H1 (cell line): Measurements from ENCODE around the gene WWC1.

ENCODE experiments used
- EZH2 ChIP-seq: fragments of 200-600 bp; sonication (generic); IDR thresholded peaks from 2 replicates; pipeline ENCODE4 v1.7.1; 2012; ENCODE audit warnings: low read depth, mild to moderate bottlenecking, moderate library complexity, low read length, inconsistent platforms; ENCODE audit not compliant: severe bottlenecking
- GABPA ChIP-seq: IDR thresholded peaks from 2 replicates; pipeline ENCODE4 v1.6.1; 2011; ENCODE audit warnings: mild to moderate bottlenecking, low read length, moderate library complexity, borderline replicate concordance; ENCODE audit not compliant: insufficient read depth
- NRF1 ChIP-seq: IDR thresholded peaks from 2 replicates; pipeline ENCODE4 v1.6.1; 2011; ENCODE audit warnings: mild to moderate bottlenecking, low read depth, low read length, improper control_type of control experiment
- POLR2A ChIP-seq, 2 experiments: IDR thresholded peaks; 1 replicate in 1 of 2; 2 replicates in 1 of 2; pipeline ENCODE4 v1.6.1; 2011; ENCODE audit warnings: low read depth in 2 of 2, low read length in 2 of 2, mild to moderate bottlenecking in 2 of 2; ENCODE audit errors: control extremely low read depth in 1 of 2
- POLR2AphosphoS5 ChIP-seq: IDR thresholded peaks from 2 replicates; pipeline ENCODE4 v1.6.1; 2011; ENCODE audit warnings: low read depth, low read length
- RAD21 ChIP-seq, 2 experiments: IDR thresholded peaks in 1 of 2; conservative IDR thresholded peaks in 1 of 2; 2 replicates each; pipeline ENCODE4 v1.6.1; 2011; ENCODE audit warnings: low read depth in 2 of 2, low read length in 2 of 2, improper control_type of control experiment in 1 of 2, inconsistent platforms in 1 of 2, mild to moderate bottlenecking in 1 of 2, moderate library complexity in 1 of 2
- SIX5 ChIP-seq: IDR thresholded peaks from 2 replicates; pipeline ENCODE4 v1.6.1; 2011; ENCODE audit warnings: mild to moderate bottlenecking, low read depth, low read length
- USF2 ChIP-seq: IDR thresholded peaks from 2 replicates; pipeline ENCODE4 v1.6.1; 2011; ENCODE audit warnings: low read length, improper control_type of control experiment

DNA sequence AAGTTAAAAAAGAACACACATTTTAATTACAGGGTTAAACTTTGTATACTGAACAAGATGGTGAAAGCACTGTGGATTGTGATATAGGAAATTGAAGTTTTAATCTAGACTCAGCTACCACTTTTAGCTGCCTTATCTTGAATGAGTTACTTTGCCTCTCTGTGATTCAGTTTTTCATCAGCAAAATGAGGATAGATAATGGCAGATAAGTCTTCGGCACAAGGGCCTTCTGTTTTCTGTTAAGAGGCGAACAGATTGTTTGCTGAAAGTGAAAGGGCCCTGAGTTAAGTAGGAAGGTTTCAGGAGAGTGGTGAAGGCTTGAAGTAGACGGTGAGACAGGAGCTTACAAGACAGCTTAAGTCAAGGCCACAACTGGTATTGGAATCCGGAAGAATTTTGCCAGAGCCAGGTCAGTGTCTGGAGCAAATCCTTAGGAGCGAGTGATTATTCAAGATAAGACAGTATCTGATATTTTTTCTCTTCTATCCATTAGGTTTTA lies 202.7 kb downstream of the WWC1 start:
- no peak for TF ChIP-seq POLR2A (IDR thresholded peaks at IDR 0.05; ENCODE audit: control extremely low read depth in 1 of 2, low read depth in 2 of 2, low read length in 2 of 2)
- TF ChIP-seq SIX5: no peak
- no peak for TF ChIP-seq GABPA
- TF ChIP-seq RAD21 (IDR thresholded peaks at IDR 0.05 in 1 of 2, conservative IDR thresholded peaks at IDR 0.05 in 1 of 2; ENCODE audit: low read depth in 2 of 2, low read length in 2 of 2): no peak
- no peak for TF ChIP-seq USF2
- no peak for TF ChIP-seq EZH2
- TF ChIP-seq POLR2AphosphoS5: no peak
- no peak for TF ChIP-seq NRF1
